Measurements from ENCODE around the gene MSI2. TPM values are rescaled to one million over a fixed set of nuclear protein-coding genes. Genes with fewer than 3 reads are reported as not detected.

MSI2 gene
- total RNA-seq, 1 donor from 2014 or later: 60.6 TPM

- Mint-ChIP-seq H3K4me3 (ENCODE audit: unreplicated experiment) (no peak overlapping the region), H3K36me3 (ENCODE audit: low read depth, unreplicated experiment) (no peaks in the 10 kb centered on the region), H3K9me3 (ENCODE audit: unreplicated experiment) (no peaks in the 10 kb centered on the region), H3K4me1 (ENCODE audit: unreplicated experiment) (peaks cover 13% of the 10 kb centered on the region), H3K27ac (ENCODE audit: unreplicated experiment) (no peak overlapping the region), H3K27me3 (ENCODE audit: unreplicated experiment) (peaks cover 10% of the 10 kb centered on the region)
- TF ChIP-seq, protein P1, sequence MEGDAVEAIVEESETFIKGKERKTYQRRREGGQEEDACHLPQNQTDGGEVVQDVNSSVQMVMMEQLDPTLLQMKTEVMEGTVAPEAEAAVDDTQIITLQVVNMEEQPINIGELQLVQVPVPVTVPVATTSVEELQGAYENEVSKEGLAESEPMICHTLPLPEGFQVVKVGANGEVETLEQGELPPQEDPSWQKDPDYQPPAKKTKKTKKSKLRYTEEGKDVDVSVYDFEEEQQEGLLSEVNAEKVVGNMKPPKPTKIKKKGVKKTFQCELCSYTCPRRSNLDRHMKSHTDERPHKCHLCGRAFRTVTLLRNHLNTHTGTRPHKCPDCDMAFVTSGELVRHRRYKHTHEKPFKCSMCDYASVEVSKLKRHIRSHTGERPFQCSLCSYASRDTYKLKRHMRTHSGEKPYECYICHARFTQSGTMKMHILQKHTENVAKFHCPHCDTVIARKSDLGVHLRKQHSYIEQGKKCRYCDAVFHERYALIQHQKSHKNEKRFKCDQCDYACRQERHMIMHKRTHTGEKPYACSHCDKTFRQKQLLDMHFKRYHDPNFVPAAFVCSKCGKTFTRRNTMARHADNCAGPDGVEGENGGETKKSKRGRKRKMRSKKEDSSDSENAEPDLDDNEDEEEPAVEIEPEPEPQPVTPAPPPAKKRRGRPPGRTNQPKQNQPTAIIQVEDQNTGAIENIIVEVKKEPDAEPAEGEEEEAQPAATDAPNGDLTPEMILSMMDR (IDR thresholded peaks at IDR 0.05; ENCODE audit: unreplicated experiment): no peak
- DNase-seq (ENCODE audit: low spot score): no peak
Measured at GRCh38 chr17:57560319-57560705, 304.0 kb downstream of the MSI2 start.

- Mint-ChIP-seq H3K9me3 (ENCODE audit: unreplicated experiment) (no peaks in the 10 kb centered on the region), H3K4me1 (ENCODE audit: unreplicated experiment) (peaks cover 16% of the 10 kb centered on the region), H3K27ac (ENCODE audit: unreplicated experiment) (no peak overlapping the region), H3K36me3 (ENCODE audit: low read depth, unreplicated experiment) (no peaks in the 10 kb centered on the region), H3K27me3 (ENCODE audit: unreplicated experiment) (peaks cover 10% of the 10 kb centered on the region), H3K4me3 (ENCODE audit: unreplicated experiment) (no peak overlapping the region)
- TF ChIP-seq, protein P1 (IDR thresholded peaks at IDR 0.05; ENCODE audit: unreplicated experiment): no peak
- no peak for DNase-seq (ENCODE audit: low spot score)
Measured at GRCh38 chr17:57561072-57561861, 304.9 kb downstream of the MSI2 start.

GRCh38 chr17:57562184-57562698, 305.9 kb downstream of the MSI2 start:
- H3K9me3 Mint-ChIP-seq (ENCODE audit: unreplicated experiment): no peaks in the 10 kb centered on the region
- no peak overlapping the region for H3K27ac Mint-ChIP-seq (ENCODE audit: unreplicated experiment)
- TF ChIP-seq, protein P1 (IDR thresholded peaks at IDR 0.05; ENCODE audit: unreplicated experiment): no peak
- H3K27me3 Mint-ChIP-seq (ENCODE audit: unreplicated experiment): peaks cover 10% of the 10 kb centered on the region
- no peak overlapping the region for H3K4me3 Mint-ChIP-seq (ENCODE audit: unreplicated experiment)
- H3K4me1 Mint-ChIP-seq (ENCODE audit: unreplicated experiment): peaks cover 20% of the 10 kb centered on the region
- no peak for DNase-seq (ENCODE audit: low spot score)
- no peaks in the 10 kb centered on the region for H3K36me3 Mint-ChIP-seq (ENCODE audit: low read depth, unreplicated experiment)

- Mint-ChIP-seq H3K36me3 (ENCODE audit: low read depth, unreplicated experiment) (no peaks in the 10 kb centered on the region), H3K27me3 (ENCODE audit: unreplicated experiment) (peaks cover 10% of the 10 kb centered on the region), H3K4me1 (ENCODE audit: unreplicated experiment) (peaks cover 20% of the 10 kb centered on the region), H3K4me3 (ENCODE audit: unreplicated experiment) (no peak overlapping the region), H3K9me3 (ENCODE audit: unreplicated experiment) (no peaks in the 10 kb centered on the region), H3K27ac (ENCODE audit: unreplicated experiment) (no peak overlapping the region)
- TF ChIP-seq, protein P1 (IDR thresholded peaks at IDR 0.05; ENCODE audit: unreplicated experiment): no peak
- DNase-seq (ENCODE audit: low spot score): no peak
Measured at GRCh38 chr17:57563958-57564357, 307.6 kb downstream of the MSI2 start.

DNA sequence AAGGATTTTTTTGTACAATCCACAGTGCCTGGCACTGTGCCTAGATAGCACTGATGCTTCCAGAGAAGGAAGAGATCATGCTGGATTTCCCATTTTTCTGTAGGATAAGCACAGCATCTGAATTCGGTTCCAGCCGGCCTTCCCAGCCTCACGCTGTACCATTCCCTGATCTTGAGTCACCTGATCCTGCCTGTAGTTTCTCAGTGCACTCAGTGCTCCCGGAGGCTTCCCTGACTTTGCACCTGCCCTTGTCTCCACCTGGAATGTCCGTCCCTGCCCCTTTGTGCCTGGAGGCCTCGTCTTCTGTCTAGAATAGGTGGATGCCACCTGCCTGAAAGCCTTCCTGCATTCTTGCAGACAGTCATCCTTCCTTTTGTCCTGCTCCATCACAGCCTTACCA, 308.9 kb downstream of the MSI2 start:
- Mint-ChIP-seq H3K9me3 (ENCODE audit: unreplicated experiment) (no peaks in the 10 kb centered on the region), H3K36me3 (ENCODE audit: low read depth, unreplicated experiment) (no peaks in the 10 kb centered on the region), H3K4me1 (ENCODE audit: unreplicated experiment) (peaks cover 20% of the 10 kb centered on the region), H3K4me3 (ENCODE audit: unreplicated experiment) (no peak overlapping the region), H3K27ac (ENCODE audit: unreplicated experiment) (no peak overlapping the region), H3K27me3 (ENCODE audit: unreplicated experiment) (peaks cover 10% of the 10 kb centered on the region)
- TF ChIP-seq, protein P1 (IDR thresholded peaks at IDR 0.05; ENCODE audit: unreplicated experiment): no peak
- no peak for DNase-seq (ENCODE audit: low spot score)

All from endothelial cell (in vitro differentiated cells).